Skin of body (tissue), 2 donors: ENCODE measurements around the gene MBD6. TPM values are rescaled to one million over a fixed set of nuclear protein-coding genes. Genes with fewer than 3 reads are reported as not detected.

Experiments used
- DNase-seq: peaks from one replicate; lab custom pipeline; 2025; lab: John Stamatoyannopoulos, UW
- total RNA-seq: library from RNA; depleted of rRNA; stranded (reverse); fragments of >200 nt; gene quantifications from one replicate; pipeline ENCODE4 v1.2.3, GENCODE V29; 2014

Gene MBD6
- total RNA-seq, 1 donor from 2014 or later, result 13.0 TPM

DNA sequence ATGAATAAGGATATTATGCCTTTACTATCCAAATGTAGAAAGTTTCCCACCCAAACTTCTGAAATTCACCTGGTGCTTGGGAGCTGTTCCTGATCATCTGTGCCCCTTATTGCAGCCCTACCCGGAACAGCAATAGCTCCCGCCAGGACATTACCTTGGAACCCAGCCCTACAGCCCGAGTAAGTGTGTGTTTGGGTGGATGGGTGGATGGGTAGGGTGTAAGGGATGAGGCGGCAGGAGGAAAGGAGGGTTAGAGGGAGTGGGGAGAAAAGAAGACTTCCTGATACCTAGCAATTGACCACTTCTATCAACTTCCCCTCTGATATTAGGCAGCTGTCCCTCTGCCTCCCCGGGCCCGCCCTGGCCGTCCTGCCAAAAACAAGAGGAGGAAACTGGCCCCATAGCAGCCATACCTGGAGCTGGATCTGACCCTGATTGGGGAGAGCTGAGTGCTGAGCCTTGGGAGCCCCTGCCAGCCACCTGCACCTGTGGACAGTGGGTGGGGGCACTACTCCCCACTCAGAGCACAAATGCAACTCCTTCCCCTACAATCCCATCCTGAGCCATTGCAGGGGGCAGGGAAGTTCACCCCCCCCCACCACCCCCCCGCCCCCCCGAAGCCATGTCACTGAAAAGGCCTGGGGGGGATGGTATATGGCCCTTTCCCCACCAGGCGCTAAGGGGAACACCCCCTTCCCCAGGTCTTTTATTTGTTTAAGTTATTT, 6.4 kb downstream of the MBD6 start:
- DNase-seq, result no peak

DNA sequence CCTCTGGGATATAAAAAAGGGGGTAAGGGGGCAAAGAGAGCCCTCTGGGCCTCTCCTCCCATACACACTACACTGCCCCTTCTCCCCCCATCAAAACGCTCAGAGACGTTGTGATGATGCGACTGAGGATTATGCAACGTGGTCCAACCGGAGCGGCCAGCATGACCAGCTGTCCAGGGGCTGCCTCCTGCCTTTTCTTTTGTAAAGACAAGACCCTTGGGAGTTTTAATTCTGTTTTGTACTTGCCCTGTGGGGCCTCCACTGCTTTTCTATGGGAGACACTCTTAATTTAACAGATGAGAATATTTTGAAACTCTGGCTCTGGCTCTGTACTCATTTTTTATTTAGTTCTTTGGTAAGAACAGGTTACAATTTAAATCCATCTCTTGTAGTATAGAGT, 7.2 kb downstream of the MBD6 start:
- DNase-seq, result no peak

- DNase-seq, result no peak
Observed at GRCh38 chr12:57530396-57531142, 7.9 kb downstream of the MBD6 start.

- DNase-seq, result no peak
Observed at GRCh38 chr12:57531836-57532235, 9.2 kb downstream of the MBD6 start.

GRCh38 chr12:57533108-57533507, 10.5 kb downstream of the MBD6 start:
- no peak for DNase-seq

- DNase-seq, result no peak
Observed at GRCh38 chr12:57534250-57534649, 11.6 kb downstream of the MBD6 start.

DNA sequence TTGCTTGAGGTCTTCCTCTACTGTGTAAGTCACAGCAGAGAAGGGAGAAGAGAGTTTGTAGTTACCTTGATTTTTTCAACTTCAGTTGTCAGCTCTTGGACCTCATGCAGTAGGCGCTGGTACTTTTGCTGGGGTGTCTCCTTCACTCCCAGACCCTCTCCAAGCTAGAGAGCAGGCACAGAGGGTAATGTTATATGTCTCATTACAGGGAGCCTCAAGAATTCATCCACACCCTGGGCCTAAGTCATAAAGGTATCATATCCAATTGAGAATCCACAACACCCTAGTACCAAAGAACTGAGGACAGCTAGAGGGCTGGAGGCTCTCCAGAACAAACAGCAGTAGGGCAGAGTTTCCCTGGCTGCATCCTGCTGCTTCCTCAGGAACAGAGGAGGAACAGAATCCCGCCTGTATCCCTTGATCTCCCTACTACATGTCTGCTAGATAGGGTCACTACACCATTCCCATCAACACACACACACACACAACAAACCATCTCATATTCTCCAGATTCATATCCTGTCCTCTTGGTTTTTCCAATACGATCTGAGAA, 12.4 kb downstream of the MBD6 start:
- DNase-seq, result no peak

DNA sequence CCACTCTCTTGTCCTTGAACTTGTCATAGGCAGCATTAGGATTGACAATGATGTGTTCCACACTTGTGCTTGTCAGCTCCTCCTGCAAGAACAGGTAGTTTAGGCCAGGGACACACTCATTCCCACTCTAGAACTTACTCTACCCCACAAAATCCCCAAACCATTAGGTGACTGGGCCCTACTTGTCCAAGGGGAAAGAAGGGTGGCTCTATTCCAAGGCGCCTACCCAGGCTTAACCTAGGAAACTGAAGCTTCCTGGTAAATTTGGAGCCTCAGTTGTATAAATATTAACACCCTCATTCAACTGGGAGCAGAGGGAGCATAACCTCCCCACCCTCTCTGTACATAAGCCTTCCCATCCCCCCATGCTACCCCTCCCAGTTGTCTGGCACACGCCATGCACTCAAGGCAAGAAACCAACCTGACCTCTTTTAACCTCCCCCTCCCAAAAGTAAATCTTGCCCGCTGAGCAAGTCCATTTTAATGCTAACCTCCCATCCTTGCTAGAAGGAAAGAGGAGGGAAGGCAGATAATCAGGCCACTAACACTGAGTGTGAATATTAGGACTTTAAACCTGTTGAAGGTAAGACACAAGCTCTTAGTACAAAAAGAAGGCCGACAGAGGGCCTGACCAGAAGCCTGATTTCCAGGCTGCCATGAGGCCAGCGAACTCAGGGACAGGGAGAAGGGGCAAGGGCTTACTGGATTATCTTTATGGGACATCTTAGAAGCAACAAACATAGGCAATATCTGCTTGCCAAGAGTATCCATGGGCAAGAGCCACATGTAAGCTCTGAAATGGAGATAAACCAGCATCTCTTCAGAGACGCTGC, 13.4 kb downstream of the MBD6 start:
- no peak for DNase-seq

- no peak for DNase-seq
Observed at GRCh38 chr12:57536597-57536942, 13.9 kb downstream of the MBD6 start.

- DNase-seq, result no peak
Observed at GRCh38 chr12:57539134-57539768, 16.6 kb downstream of the MBD6 start.

- DNase-seq, result no peak
Observed at GRCh38 chr12:57541001-57541400, 18.4 kb downstream of the MBD6 start.

DNA sequence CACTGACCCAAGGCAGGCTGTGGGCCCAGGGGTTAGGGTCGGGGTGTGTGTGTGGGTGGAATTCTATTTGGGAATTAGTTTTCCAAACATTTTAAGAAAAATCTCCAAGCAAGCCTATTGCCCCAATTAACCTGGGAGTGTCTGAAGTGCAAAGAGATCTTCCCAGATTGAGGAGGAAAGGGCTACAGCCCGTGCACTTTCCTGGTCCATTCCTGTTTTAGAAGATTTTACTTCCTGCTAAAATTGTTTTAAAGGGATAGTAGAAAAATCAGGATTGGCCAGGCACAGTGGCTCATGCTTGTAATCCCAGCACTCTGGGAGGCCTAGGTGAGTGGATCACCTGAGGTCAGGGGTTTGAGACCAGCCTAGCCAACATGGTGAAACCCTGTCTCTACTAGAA, 19.1 kb downstream of the MBD6 start:
- DNase-seq, result no peak

DNA sequence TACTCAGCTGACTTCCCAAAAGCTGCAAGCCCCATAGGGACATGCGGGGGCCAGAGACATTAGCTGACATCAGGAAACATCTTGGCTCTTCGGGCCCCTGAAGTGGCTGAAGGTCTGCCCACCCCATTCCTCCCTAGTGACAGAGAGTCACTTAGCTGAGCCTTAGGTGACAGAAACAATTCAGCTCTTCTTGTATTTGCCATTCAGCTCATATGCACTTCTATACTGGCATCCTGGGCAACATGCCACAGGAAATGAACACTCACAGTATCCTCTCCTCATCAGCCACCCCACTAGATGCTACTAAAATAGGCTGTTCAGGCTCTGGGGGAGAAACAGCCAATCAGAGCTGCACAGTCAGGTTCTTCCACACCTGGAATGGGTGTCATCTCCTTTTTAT, 21.0 kb downstream of the MBD6 start:
- DNase-seq, result no peak

DNA sequence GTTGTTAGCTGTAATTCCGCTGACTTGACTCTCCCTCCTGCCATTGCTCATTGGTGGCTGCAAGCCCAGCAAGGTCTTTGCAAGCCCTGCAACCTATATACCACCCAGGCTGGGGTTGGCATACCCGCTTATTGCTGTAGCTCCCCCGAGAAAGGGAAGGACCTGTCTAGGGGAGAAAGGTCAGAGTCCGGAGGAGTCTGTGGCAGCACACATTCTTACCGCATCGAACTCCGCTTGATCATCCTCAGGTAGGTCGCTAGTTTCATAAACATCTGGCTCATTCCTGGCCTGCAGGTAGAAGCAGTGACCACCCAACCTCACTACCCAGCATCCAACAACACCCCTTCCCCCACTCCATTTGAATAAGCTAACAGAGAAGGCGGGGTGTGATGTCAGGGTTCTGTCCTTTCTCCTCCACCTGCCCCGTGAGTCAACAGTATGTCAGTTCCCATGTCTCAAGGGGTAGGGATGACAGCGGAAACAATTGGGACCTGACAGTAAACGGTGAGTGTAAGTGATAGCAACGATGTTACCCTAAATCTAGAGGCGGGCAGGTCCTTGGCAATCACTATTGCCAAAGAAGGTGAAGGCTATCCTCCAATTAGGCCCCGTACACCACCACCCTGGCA, 23.3 kb downstream of the MBD6 start:
- DNase-seq, result no peak

DNA sequence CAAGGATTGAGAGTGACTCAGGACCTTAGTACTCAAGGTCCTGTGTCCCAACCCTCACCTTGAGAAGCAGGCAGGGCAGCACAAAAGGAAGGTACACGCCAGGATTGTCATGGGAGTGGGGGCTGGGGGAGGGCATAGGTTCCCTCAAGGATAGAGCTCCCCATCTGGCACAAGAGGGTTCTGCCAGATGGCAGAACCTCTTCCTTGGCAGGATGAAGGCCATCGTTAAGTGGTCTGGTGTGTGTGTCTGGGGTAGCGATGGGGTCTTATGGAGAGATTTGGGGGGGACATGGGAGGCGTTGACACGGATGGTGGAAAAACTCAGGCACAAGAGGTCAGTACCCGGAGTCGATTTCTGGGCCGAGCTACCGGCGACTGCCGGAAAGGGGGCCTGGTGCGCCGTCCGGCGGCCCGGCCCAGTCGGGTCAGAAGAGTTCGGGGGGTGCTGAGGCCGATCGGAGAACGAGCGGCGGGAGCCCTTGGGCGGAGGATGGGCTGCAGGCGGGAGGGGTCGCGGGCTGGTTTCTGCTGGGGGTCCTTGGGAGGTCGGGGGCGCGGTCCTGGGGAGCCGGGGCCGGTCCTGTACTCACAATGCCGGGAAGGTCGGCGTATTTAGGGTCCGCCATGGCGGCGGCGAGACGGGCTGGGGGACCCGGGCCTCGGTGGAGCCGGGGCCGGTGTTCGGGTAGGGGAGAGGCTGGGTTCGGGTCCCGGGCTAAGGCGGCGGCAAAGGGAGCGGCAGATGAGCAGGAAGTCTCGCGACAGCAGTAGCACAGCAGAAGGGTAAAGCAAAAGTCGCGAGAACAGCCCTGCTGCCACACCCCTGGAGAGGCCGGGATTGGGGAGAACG, 24.0 kb downstream of the MBD6 start, which contains the start of gene DCTN2:
DCTN2 (minus strand) TSS at position 755 of the 850 bp plus-strand sequence; CDS start at position 626, 129 bp downstream.
- DNase-seq, result peak; percentile 97

DNA sequence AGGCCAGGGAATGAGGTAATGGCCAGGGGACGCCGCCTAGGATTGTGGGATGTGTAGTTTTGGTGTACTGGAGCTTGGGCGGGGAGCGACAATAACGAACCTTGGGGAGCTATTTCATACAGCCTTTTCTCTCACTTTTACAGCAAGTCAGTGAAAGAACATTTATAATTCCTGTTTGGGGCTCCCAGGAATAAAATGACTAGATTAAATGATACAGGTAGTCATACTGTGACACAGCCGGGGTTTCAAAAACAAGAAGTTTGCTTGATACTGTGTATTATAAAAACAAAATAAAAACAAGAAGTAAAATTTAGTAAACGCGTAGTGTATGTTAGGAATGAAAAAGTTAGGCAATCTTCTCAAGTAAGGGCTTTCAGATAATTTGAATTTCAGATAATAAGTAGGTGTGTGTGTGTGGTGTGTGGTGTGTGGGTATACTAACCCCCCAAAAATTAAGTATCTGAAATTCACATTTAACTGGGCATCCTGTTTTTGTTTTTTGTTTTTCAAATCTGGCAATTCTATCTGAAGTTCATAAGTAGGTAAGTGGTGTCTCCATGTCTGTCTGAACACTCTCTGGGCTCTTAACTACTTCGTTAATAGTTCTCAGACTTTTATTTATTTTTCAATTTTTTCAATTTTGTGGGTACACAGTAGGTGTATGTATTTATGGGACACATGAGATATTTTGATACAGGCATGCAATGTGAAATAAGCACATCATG, 24.8 kb downstream of the MBD6 start:
- no peak for DNase-seq

DNA sequence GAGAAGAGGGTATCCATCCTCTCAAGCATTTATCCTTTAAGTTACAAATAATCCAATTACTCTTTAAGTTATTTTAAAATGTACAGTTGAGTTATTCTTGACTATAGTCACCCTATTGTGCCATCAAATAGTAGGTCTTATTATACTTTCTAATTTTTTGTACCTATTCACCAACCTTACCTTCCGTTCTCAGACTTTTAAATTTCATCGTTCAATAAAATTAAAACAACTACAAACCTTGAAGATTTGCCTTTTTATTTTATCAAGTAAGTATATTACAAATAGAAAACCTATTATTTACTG, 25.3 kb downstream of the MBD6 start:
- DNase-seq, result no peak

DNA sequence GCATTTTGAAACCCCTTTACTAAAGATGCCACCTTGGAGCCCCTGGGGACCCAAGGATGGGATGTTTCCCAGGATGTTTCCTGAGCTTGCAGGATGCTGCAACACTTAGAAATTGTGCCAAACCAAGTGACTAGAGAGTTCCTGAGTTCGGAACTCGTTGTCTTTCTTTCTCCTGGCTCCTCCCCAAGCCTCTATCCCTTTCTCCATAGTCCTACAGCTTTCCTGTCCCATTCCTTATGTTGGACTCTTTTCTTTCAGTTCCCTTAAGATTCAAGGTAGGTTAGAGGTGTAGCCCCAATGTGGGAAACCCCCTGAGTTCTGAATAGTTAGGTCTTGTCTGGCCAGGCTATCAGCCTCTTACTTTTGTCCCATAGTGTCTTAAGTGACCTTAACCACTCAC, 25.9 kb downstream of the MBD6 start:
- no peak for DNase-seq

- DNase-seq, result no peak
Observed at GRCh38 chr12:57549203-57549908, 26.7 kb downstream of the MBD6 start.
